Right atrium auricular region (tissue), 2 donors: ENCODE data around the gene CEP112. TPM values are rescaled to one million over a fixed set of nuclear protein-coding genes. Genes with fewer than 3 reads are reported as not detected.
"Not testable (repeated sequence)": the region's sequence is repeated elsewhere in the genome, so short reads cannot be mapped to it uniquely, and the experiment has no call there.

Source experiments
- DNase-seq: peaks from one replicate; pipeline ENCODE4 v3.0.0-alpha.2; 2019; ENCODE audit warnings: low spot score
- H3K27ac ChIP-seq, 2 donors: fragments of 200-600 bp; sonication (generic); 1 replicate in 1 of 2; 2 replicates in 1 of 2; pipeline ENCODE4 v1.5.1; 2016 to 2019
- H3K27me3 ChIP-seq, 2 donors: fragments of 200-600 bp; sonication (generic); one replicate each; pipeline versions ENCODE4 v1.5.1 to v1.6.0; 2017 to 2019
- H3K36me3 ChIP-seq: fragments of 200-600 bp; sonication (generic); one replicate; pipeline ENCODE4 v1.5.1; 2016
- H3K4me1 ChIP-seq, 2 donors: fragments of 200-600 bp; sonication (generic); one replicate each; pipeline versions ENCODE4 v1.5.1 to v1.6.0; 2017 to 2019
- H3K4me3 ChIP-seq, 2 donors: fragments of 200-600 bp; sonication (generic); 1 replicate in 1 of 2; 2 replicates in 1 of 2; pipeline ENCODE4 v1.5.1; 2017 to 2019; ENCODE audit warnings: mild to moderate bottlenecking in 1 of 2, moderate library complexity in 1 of 2
- H3K9me3 ChIP-seq, 2 donors: fragments of 200-600 bp; sonication (generic); one replicate each; pipeline ENCODE4 v1.5.1; 2019
- CTCF ChIP-seq, 2 donors: fragments of 200-600 bp; sonication (generic); IDR thresholded peaks; one replicate each; pipeline ENCODE4 v1.5.1; 2019; ENCODE audit warnings: antibody characterized with exemption in 2 of 2
- total RNA-seq, 2 donors: library from RNA; depleted of rRNA; stranded (reverse); fragments of >200 nt; gene quantifications; one replicate each; pipeline ENCODE4 v1.1.0, GENCODE V29; 2016

The CEP112 gene
- total RNA-seq, 2 donors from 2014 or later: 8.1 to 11.2 TPM

- no peaks in the 10 kb centered on the region for H3K9me3 ChIP-seq
- DNase-seq: no peak
- H3K4me1 ChIP-seq: peaks cover 0 to 12% of the 10 kb centered on the region in 2 donors
- no peaks in the 10 kb centered on the region for H3K36me3 ChIP-seq
- H3K4me3 ChIP-seq: no peak overlapping the region
- H3K27me3 ChIP-seq: no peaks in the 10 kb centered on the region
- H3K27ac ChIP-seq: no peak overlapping the region
- TF ChIP-seq CTCF (IDR thresholded peaks at IDR 0.05): no peak
These were observed 497.3 kb downstream of the CEP112 start for GRCh38 chr17:65694601-65695000.

GRCh38 chr17:65690626-65691310, 501.2 kb downstream of the CEP112 start:
- H3K4me3 ChIP-seq: no peak overlapping the region
- no peaks in the 10 kb centered on the region for H3K27me3 ChIP-seq
- no peaks in the 10 kb centered on the region for H3K9me3 ChIP-seq
- peaks cover 4% of the 10 kb centered on the region for H3K36me3 ChIP-seq
- TF ChIP-seq CTCF (IDR thresholded peaks at IDR 0.05): no peak
- no peaks in the 10 kb centered on the region for H3K4me1 ChIP-seq
- DNase-seq: no peak
- H3K27ac ChIP-seq: no peak overlapping the region

- TF ChIP-seq CTCF (IDR thresholded peaks at IDR 0.05): no peak
- H3K27ac ChIP-seq: no peak overlapping the region
- H3K27me3 ChIP-seq: no peaks in the 10 kb centered on the region
- H3K4me1 ChIP-seq: no peaks in the 10 kb centered on the region
- no peak overlapping the region for H3K4me3 ChIP-seq
- DNase-seq: no peak
- peaks cover 4% of the 10 kb centered on the region for H3K36me3 ChIP-seq
- no peaks in the 10 kb centered on the region for H3K9me3 ChIP-seq
These were observed 503.6 kb downstream of the CEP112 start for GRCh38 chr17:65688307-65688706.

GRCh38 chr17:65685110-65685509, 506.8 kb downstream of the CEP112 start:
- no peak for DNase-seq
- peaks cover 4% of the 10 kb centered on the region for H3K36me3 ChIP-seq
- no peak overlapping the region for H3K27ac ChIP-seq
- no peak for TF ChIP-seq CTCF (IDR thresholded peaks at IDR 0.05)
- H3K9me3 ChIP-seq: no peaks in the 10 kb centered on the region
- no peaks in the 10 kb centered on the region for H3K27me3 ChIP-seq
- no peak overlapping the region for H3K4me3 ChIP-seq
- H3K4me1 ChIP-seq: no peaks in the 10 kb centered on the region

GRCh38 chr17:65684631-65685030, 507.3 kb downstream of the CEP112 start:
- TF ChIP-seq CTCF (IDR thresholded peaks at IDR 0.05): no peak
- Histone ChIP-seq H3K36me3 (peaks cover 4% of the 10 kb centered on the region), H3K27ac (no peak overlapping the region), H3K4me1 (no peaks in the 10 kb centered on the region), H3K4me3 (no peak overlapping the region), H3K9me3 (no peaks in the 10 kb centered on the region), H3K27me3 (no peaks in the 10 kb centered on the region)
- DNase-seq: no peak

- Histone ChIP-seq H3K36me3 (peaks cover 3% of the 10 kb centered on the region), H3K4me1 (no peaks in the 10 kb centered on the region), H3K27ac (no peak overlapping the region), H3K27me3 (no peaks in the 10 kb centered on the region), H3K4me3 (no peak overlapping the region), H3K9me3 (no peaks in the 10 kb centered on the region)
- TF ChIP-seq CTCF (IDR thresholded peaks at IDR 0.05): no peak
- no peak for DNase-seq
These were observed 508.5 kb downstream of the CEP112 start for GRCh38 chr17:65683428-65683827.

GRCh38 chr17:65681763-65682162, 510.2 kb downstream of the CEP112 start:
- not testable (repeated sequence) for H3K4me3 ChIP-seq, DNase-seq, H3K9me3 ChIP-seq, H3K36me3 ChIP-seq, H3K4me1 ChIP-seq, H3K27me3 ChIP-seq, H3K27ac ChIP-seq
